Neural cell (in vitro differentiated cells): ENCODE data around the gene PLCB4. TPM values are rescaled to one million over a fixed set of nuclear protein-coding genes. Genes with fewer than 3 reads are reported as not detected.

Experiments used
- H2AFZ ChIP-seq: fragments of 200-600, 300-800 bp; sonication (generic), shearing (Covaris generic); 2 replicates; pipeline ENCODE4 v1.6.0; 2014; ENCODE audit warnings: low read depth, mild to moderate bottlenecking, antibody characterized with exemption, low read length, moderate library complexity
- H3F3A ChIP-seq: fragments of 200-600 bp; shearing (Covaris generic); 2 replicates; pipeline ENCODE4 v1.6.1; 2016; ENCODE audit warnings: mild to moderate bottlenecking, moderate library complexity, mixed read lengths, antibody characterized with exemption, low read length; ENCODE audit not compliant: insufficient read depth, poor library complexity, severe bottlenecking
- H3K27ac ChIP-seq: fragments of 200-600, 300-800 bp; sonication (generic), shearing (Covaris generic); 2 replicates; pipeline ENCODE4 v1.5.1; 2014; ENCODE audit warnings: mild to moderate bottlenecking, low read length, moderate library complexity
- H3K27me3 ChIP-seq: fragments of 300-800, 200-600 bp; sonication (generic), shearing (Covaris generic); 2 replicates; pipeline ENCODE4 v1.6.0; 2014; ENCODE audit warnings: mild to moderate bottlenecking, low read depth, low read length, moderate library complexity; ENCODE audit not compliant: insufficient read depth
- H3K36me3 ChIP-seq: fragments of 300-800, 200-600 bp; sonication (generic), shearing (Covaris generic); 2 replicates; pipeline ENCODE4 v1.5.1; 2014; ENCODE audit warnings: mild to moderate bottlenecking, antibody characterized with exemption, low read length, moderate library complexity; ENCODE audit not compliant: insufficient read depth
- H3K4me2 ChIP-seq: fragments of 300-800, 200-600 bp; sonication (generic), shearing (Covaris generic); 2 replicates; pipeline ENCODE4 v1.6.0; 2014; ENCODE audit warnings: mild to moderate bottlenecking, low read length
- H3K4me3 ChIP-seq: fragments of 300-800, 200-600 bp; sonication (generic), shearing (Covaris generic); 2 replicates; pipeline ENCODE4 v1.5.1; 2014; ENCODE audit warnings: mild to moderate bottlenecking, low read length, moderate library complexity
- H3K79me2 ChIP-seq: fragments of 200-600 bp; shearing (Covaris generic); replicated peaks from 2 replicates; pipeline ENCODE4 v1.6.0; 2014; ENCODE audit warnings: mild to moderate bottlenecking, low read length, moderate library complexity; ENCODE audit not compliant: insufficient read depth
- H3K9ac ChIP-seq: fragments of 300-800, 200-600 bp; sonication (generic), shearing (Covaris generic); 2 replicates; pipeline ENCODE4 v1.6.1; 2016; ENCODE audit warnings: mild to moderate bottlenecking, low read length, mixed read lengths
- H3K9me2 ChIP-seq: fragments of 200-600 bp; shearing (Covaris generic); 2 replicates; pipeline ENCODE4 v1.6.1; 2016; ENCODE audit warnings: mild to moderate bottlenecking, low read length, mixed read lengths; ENCODE audit not compliant: insufficient read depth
- H3K9me3 ChIP-seq: fragments of 200-600, 300-800 bp; sonication (generic), shearing (Covaris generic); 2 replicates; pipeline ENCODE4 v1.6.1; 2016; ENCODE audit warnings: mild to moderate bottlenecking, mixed run types, low read length, moderate library complexity, mixed read lengths
- H4K20me1 ChIP-seq: fragments of 200-600 bp; shearing (Covaris generic); 2 replicates; pipeline ENCODE4 v1.6.1; 2016; ENCODE audit warnings: mild to moderate bottlenecking, mixed run types; ENCODE audit not compliant: insufficient read depth
- CTCF ChIP-seq: fragments of 450-650 bp; IDR thresholded peaks from 2 replicates; pipeline ENCODE4 v1.5.1; 2014; ENCODE audit warnings: antibody characterized with exemption, mild to moderate bottlenecking, moderate library complexity; ENCODE audit not compliant: poor library complexity, severe bottlenecking
- EP300 ChIP-seq: fragments of 450-650 bp; conservative IDR thresholded peaks from 2 replicates; pipeline ENCODE4 v1.6.1; 2014; ENCODE audit warnings: antibody characterized with exemption, mild to moderate bottlenecking, moderate library complexity; ENCODE audit not compliant: poor library complexity, severe bottlenecking
- EZH2 ChIP-seq: fragments of 200-600, 300-800 bp; shearing (Covaris generic), sonication (generic); IDR thresholded peaks from 2 replicates; pipeline ENCODE4 v1.6.1; 2014; ENCODE audit warnings: antibody characterized with exemption, low read length, borderline replicate concordance, mild to moderate bottlenecking; ENCODE audit not compliant: insufficient read depth, poor library complexity, severe bottlenecking
- MXI1 ChIP-seq: fragments of 450-650 bp; conservative IDR thresholded peaks from 2 replicates; pipeline ENCODE4 v1.6.1; 2014; ENCODE audit warnings: antibody characterized with exemption, mild to moderate bottlenecking; ENCODE audit not compliant: poor library complexity, severe bottlenecking
- POLR2AphosphoS5 ChIP-seq: IDR thresholded peaks from 2 replicates; pipeline ENCODE4 v1.6.1; 2012
- RAD21 ChIP-seq: fragments of 450-650 bp; conservative IDR thresholded peaks from 2 replicates; pipeline ENCODE4 v1.6.1; 2014; ENCODE audit warnings: antibody characterized with exemption, mild to moderate bottlenecking, moderate library complexity
- SMC3 ChIP-seq: fragments of 450-650 bp; conservative IDR thresholded peaks from 2 replicates; pipeline ENCODE4 v1.6.1; 2014; ENCODE audit warnings: antibody characterized with exemption, mild to moderate bottlenecking, moderate library complexity; ENCODE audit not compliant: poor library complexity
- TAF1 ChIP-seq: IDR thresholded peaks from 2 replicates; pipeline ENCODE4 v1.6.1; 2012; ENCODE audit warnings: low read depth
- polyA plus RNA-seq: library from polyadenylated mRNA; depleted of rRNA; stranded (reverse); fragments of >200 nt; gene quantifications from 2 replicates; pipeline ENCODE4 v1.2.3, GENCODE V29; 2014
- TF ChIP-seq, protein P1 (sequence below): IDR thresholded peaks from 2 replicates; pipeline ENCODE4 v1.6.1; 2012; ENCODE audit warnings: borderline replicate concordance

Gene PLCB4
- polyA plus RNA-seq, 1 donor from 2014 or later = 13.1 TPM

- Histone ChIP-seq H2AFZ (no peak overlapping the region), H3K36me3 (no peaks in the 10 kb centered on the region), H3K9me2 (no peaks in the 10 kb centered on the region), H3K4me3 (no peak overlapping the region), H4K20me1 (no peaks in the 10 kb centered on the region), H3F3A (no peaks in the 10 kb centered on the region), H3K4me2 (no peak overlapping the region), H3K9me3 (no peaks in the 10 kb centered on the region), H3K9ac (no peak overlapping the region), H3K79me2 (no peaks in the 10 kb centered on the region), H3K27ac (no peak overlapping the region), H3K27me3 (no peaks in the 10 kb centered on the region)
- TF ChIP-seq, protein P1, sequence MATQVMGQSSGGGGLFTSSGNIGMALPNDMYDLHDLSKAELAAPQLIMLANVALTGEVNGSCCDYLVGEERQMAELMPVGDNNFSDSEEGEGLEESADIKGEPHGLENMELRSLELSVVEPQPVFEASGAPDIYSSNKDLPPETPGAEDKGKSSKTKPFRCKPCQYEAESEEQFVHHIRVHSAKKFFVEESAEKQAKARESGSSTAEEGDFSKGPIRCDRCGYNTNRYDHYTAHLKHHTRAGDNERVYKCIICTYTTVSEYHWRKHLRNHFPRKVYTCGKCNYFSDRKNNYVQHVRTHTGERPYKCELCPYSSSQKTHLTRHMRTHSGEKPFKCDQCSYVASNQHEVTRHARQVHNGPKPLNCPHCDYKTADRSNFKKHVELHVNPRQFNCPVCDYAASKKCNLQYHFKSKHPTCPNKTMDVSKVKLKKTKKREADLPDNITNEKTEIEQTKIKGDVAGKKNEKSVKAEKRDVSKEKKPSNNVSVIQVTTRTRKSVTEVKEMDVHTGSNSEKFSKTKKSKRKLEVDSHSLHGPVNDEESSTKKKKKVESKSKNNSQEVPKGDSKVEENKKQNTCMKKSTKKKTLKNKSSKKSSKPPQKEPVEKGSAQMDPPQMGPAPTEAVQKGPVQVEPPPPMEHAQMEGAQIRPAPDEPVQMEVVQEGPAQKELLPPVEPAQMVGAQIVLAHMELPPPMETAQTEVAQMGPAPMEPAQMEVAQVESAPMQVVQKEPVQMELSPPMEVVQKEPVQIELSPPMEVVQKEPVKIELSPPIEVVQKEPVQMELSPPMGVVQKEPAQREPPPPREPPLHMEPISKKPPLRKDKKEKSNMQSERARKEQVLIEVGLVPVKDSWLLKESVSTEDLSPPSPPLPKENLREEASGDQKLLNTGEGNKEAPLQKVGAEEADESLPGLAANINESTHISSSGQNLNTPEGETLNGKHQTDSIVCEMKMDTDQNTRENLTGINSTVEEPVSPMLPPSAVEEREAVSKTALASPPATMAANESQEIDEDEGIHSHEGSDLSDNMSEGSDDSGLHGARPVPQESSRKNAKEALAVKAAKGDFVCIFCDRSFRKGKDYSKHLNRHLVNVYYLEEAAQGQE = no peak
- TF ChIP-seq TAF1 (no peak), MXI1 (no peak), CTCF (no peak), EZH2 (no peak), SMC3 (no peak), EP300 (no peak), POLR2AphosphoS5 (no peak), RAD21 (no peak)
Observed at GRCh38 chr20:9499126-9499899, 430.4 kb downstream of the PLCB4 start.

DNA sequence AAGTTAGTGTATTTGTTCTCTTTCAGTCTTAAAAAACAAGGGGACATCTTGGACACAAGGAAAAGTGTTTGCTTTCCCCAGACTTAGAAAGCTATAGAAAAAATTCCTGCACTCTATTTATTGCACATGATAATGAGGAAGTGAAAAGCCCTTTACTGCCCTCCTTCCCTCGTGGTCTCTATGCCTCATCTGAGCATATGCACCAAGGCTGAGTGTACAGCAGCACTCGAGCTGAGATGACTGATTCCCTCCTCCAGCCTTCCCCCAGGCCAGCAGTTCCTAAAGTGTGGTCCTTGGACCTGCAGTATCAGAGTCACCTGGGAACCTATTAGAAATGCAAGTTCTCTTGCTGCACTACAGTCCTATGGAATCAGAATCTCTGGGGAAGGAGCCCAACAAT, 431.2 kb downstream of the PLCB4 start:
- Histone ChIP-seq H3K9ac (no peak overlapping the region), H3K4me3 (no peak overlapping the region), H3K27me3 (peaks cover 3% of the 10 kb centered on the region), H3K9me2 (no peaks in the 10 kb centered on the region), H3K79me2 (no peaks in the 10 kb centered on the region), H3K4me2 (no peak overlapping the region), H3K9me3 (no peaks in the 10 kb centered on the region), H4K20me1 (no peaks in the 10 kb centered on the region), H2AFZ (no peak overlapping the region), H3K36me3 (no peaks in the 10 kb centered on the region), H3K27ac (no peak overlapping the region), H3F3A (no peaks in the 10 kb centered on the region)
- TF ChIP-seq RAD21 = no peak
- no peak for TF ChIP-seq TAF1
- TF ChIP-seq SMC3 = no peak
- TF ChIP-seq CTCF = no peak
- TF ChIP-seq POLR2AphosphoS5 = no peak
- TF ChIP-seq, protein P1 = no peak
- no peak for TF ChIP-seq EP300
- no peak for TF ChIP-seq MXI1
- TF ChIP-seq EZH2 = no peak
